ENCODE data around the gene C1orf116. TPM values are rescaled to one million over a fixed set of nuclear protein-coding genes. Genes with fewer than 3 reads are reported as not detected.

C1orf116 gene
- total and polyA plus RNA-seq, 7 experiments from 2014 or later = 0.11 to 0.15 TPM; not detected in 5

DNA sequence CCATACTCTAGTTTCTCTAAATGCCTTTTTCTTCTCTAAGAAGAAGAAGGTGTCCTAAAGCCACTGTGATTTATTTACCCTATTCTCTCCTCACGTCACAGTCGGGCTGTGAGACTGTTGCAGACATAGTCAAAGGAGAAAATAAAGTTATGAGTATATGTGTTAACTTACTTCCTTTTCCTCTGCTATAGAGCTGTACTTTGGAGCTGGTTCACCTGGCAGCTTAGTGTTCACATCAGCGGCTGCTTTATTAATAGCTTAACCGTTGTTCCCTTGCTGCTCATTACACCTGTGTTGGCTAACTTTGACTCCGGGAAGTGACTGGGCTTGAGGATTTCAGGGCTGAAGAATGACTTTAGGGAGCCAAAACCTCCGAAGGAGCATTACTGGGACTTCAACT lies 24.1 kb upstream of the C1orf116 start:
- ATAC-seq (no peak), DNase-seq (no peak)
- Mint-ChIP-seq H3K9me3 (peaks cover 0 to 2% (median 0%) of the 10 kb centered on the region in 11 donors), H3K4me1 (peaks cover 13 to 36% (median 25%) of the 10 kb centered on the region in 7 donors), H3K27me3 (peaks cover 0 to 12% (median 0%) of the 10 kb centered on the region in 5 donors), H3K36me3 (peaks cover 0 to 6% (median 0%) of the 10 kb centered on the region in 5 donors), H3K4me3 (no peak overlapping the region), H3K27ac (peak overlapping the region in 2 of 9 donors; percentile 3 to 11)
- Histone ChIP-seq H3K27me3 (ENCODE audit: control insufficient read depth in 2 of 2, insufficient read depth in 2 of 2, low read length in 2 of 2) (no peaks in the 10 kb centered on the region), H3K27ac (ENCODE audit: low read depth, low read length) (no peak overlapping the region), H3K9me3 (ENCODE audit: control insufficient read depth in 2 of 3, low read length in 3 of 3) (no peaks in the 10 kb centered on the region), H3K4me1 (ENCODE audit: control insufficient read depth in 2 of 2, insufficient read depth in 2 of 2, low read length in 2 of 2) (peaks cover 0 to 5% of the 10 kb centered on the region in 2 donors), H3K4me3 (ENCODE audit: low read length) (no peak overlapping the region), H3K36me3 (ENCODE audit: control insufficient read depth in 2 of 3, insufficient read depth in 3 of 3, low read length in 3 of 3) (no peaks in the 10 kb centered on the region)
- ChIA-PET POLR2A (no interaction called here), CTCF (interaction anchor here (0.9 to 1.7 kb wide), 2 partner anchors 11 to 28 kb away, joined by 3 to 5 read pairs; no protein-coding TSS in a partner anchor)
- intact Hi-C loops (cut with micrococcal nuclease) = no loop called here

- DNase-seq (no peak), ATAC-seq (no peak)
- peak overlapping the region in 1 of 10 donors; percentile 99 for H3K4me3 Mint-ChIP-seq
- H3K27me3 Mint-ChIP-seq = peaks cover 0 to 12% (median 0%) of the 10 kb centered on the region in 5 donors
- POLR2A ChIA-PET = interaction anchor here (0.8 to 1.3 kb wide), 2 partner anchors 9 to 15 kb away, joined by 3 to 6 read pairs; no protein-coding TSS in a partner anchor
- no peaks in the 10 kb centered on the region for H3K36me3 Mint-ChIP-seq
- Histone ChIP-seq H3K4me1 (ENCODE audit: control insufficient read depth in 2 of 2, insufficient read depth in 2 of 2, low read length in 2 of 2) (peaks cover 4 to 12% of the 10 kb centered on the region in 2 donors), H3K27me3 (ENCODE audit: control insufficient read depth in 2 of 2, insufficient read depth in 2 of 2, low read length in 2 of 2) (no peaks in the 10 kb centered on the region), H3K36me3 (ENCODE audit: control insufficient read depth in 2 of 3, insufficient read depth in 3 of 3, low read length in 3 of 3) (peaks cover 0 to 4% (median 0%) of the 10 kb centered on the region in 3 experiments), H3K4me3 (ENCODE audit: low read length) (no peak overlapping the region), H3K9me3 (ENCODE audit: control insufficient read depth in 2 of 3, low read length in 3 of 3) (no peaks in the 10 kb centered on the region), H3K27ac (ENCODE audit: low read depth, low read length) (no peak overlapping the region)
- intact Hi-C loops (cut with micrococcal nuclease) = no loop called here
- CTCF ChIA-PET = interaction anchor here (0.6 to 1.7 kb wide), 3 partner anchors 29 to 361 kb away, joined by 3 to 7 read pairs (median 5); no protein-coding TSS in a partner anchor
- H3K9me3 Mint-ChIP-seq = peaks cover 0 to 2% (median 0%) of the 10 kb centered on the region in 11 donors
- H3K4me1 Mint-ChIP-seq = peaks cover 15 to 45% (median 34%) of the 10 kb centered on the region in 7 donors
- peak overlapping the region in 4 of 9 donors; percentile 36 to 97 (median 74) for H3K27ac Mint-ChIP-seq
Observed at GRCh38 chr1:207055386-207056001, 22.9 kb upstream of the C1orf116 start.

DNA sequence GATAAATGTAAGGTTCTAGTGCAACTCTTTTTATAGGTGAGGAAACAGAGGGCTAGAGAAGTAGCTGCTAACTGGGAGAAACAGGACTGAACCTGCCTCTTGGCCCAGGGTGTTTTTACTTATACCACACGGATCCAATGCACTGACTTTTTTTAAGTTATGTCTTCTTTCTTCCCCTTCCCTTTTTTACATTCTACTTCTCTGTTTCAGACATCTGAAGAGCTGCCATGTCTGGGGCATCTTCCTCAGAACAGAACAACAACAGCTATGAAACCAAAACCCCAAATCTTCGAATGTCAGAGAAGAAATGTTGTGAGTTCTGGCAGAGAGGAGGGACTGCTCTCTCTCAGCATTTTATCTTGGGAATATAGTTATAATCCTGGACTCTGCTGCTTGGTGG lies 21.9 kb upstream of the C1orf116 start:
- intact Hi-C loops (cut with micrococcal nuclease) = loop anchor here (5.0 kb wide), 5 partner anchors 132 to 818 kb away; partner anchors contain the start of gene FCMR (in 2 of the 2)
- peaks cover 0 to 6% (median 0%) of the 10 kb centered on the region in 3 experiments for H3K36me3 ChIP-seq (ENCODE audit: control insufficient read depth in 2 of 3, insufficient read depth in 3 of 3, low read length in 3 of 3)
- ChIA-PET CTCF (interaction anchor here (0.6 kb wide), 2 partner anchors 11 to 37 kb away, joined by 3 to 4 read pairs; no protein-coding TSS in a partner anchor), POLR2A (interaction anchor here (1.3 kb wide), 1 partner anchor 8 kb away, joined by 6 read pairs; no protein-coding TSS in a partner anchor)
- no peak overlapping the region for H3K27ac ChIP-seq (ENCODE audit: low read depth, low read length)
- H3K4me1 ChIP-seq (ENCODE audit: control insufficient read depth in 2 of 2, insufficient read depth in 2 of 2, low read length in 2 of 2) = peaks cover 7 to 12% of the 10 kb centered on the region in 2 donors
- peak overlapping the region in 8 of 9 donors; percentile 28 to 97 (median 72) for H3K27ac Mint-ChIP-seq
- no peaks in the 10 kb centered on the region for H3K9me3 ChIP-seq (ENCODE audit: control insufficient read depth in 2 of 3, low read length in 3 of 3)
- DNase-seq (no peak), ATAC-seq (no peak)
- peaks cover 0 to 3% (median 0%) of the 10 kb centered on the region in 5 donors for H3K36me3 Mint-ChIP-seq
- no peaks in the 10 kb centered on the region for H3K27me3 ChIP-seq (ENCODE audit: control insufficient read depth in 2 of 2, insufficient read depth in 2 of 2, low read length in 2 of 2)
- H3K9me3 Mint-ChIP-seq = peaks cover 0 to 2% (median 0%) of the 10 kb centered on the region in 11 donors
- H3K4me3 ChIP-seq (ENCODE audit: low read length) = no peak overlapping the region
- peak overlapping the region in 8 of 10 donors; percentile 46 to 100 (median 98) for H3K4me3 Mint-ChIP-seq
- peaks cover 19 to 52% (median 39%) of the 10 kb centered on the region in 7 donors for H3K4me1 Mint-ChIP-seq
- H3K27me3 Mint-ChIP-seq = peaks cover 0 to 12% (median 0%) of the 10 kb centered on the region in 5 donors

DNA sequence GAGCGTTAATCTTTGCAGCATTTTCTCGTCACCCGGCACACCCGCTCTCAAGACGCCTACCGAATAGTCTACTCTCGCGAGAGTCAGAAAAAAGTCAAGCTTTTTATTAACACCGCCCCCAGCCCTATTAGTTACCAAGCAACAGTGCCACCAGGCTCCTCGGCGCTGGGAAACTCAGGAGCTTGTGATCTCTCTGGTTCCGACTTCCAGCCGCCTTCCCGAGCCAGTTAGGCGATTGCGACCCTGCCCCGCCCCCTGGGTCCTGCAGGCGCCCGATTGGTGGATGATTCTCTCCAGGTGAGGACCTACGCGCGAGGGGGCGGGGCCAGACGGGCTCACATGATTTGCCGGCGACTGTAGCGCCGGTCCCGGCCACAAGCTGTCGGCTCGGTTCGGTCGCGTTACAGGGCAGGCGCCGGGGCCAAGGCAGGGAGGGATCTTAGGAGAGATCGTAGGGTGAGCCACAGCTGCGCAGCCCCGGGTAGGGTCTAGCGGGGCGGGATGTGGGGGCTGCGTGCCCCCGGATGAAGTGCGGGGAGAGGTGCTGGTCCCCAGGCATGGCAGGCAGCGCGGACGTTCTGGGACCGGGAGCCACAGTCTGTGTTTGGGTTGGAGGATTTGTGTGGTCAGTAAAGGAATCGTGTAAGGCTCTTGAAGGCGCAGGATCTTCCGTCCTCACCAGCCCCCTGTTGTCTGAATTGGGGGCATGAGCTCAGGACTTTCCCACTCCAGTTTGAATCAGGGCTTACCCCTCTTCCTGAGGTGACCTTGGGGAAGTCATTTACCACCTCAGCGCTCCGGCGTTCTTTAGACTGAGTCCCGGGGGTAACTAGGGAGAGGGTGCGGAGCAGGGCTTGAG lies 20.6 kb upstream of the C1orf116 start, which contains the start of gene PFKFB2:
Gene PFKFB2, plus strand, starts transcription at position 365 of the 859 bp plus-strand sequence. CDS start 1,443 bp downstream, outside the sequence.
- H3K36me3 Mint-ChIP-seq = peaks cover 0 to 12% (median 3%) of the 10 kb centered on the region in 5 donors
- Histone ChIP-seq H3K4me3 (ENCODE audit: low read length) (peak within 1 kb of the TSS; percentile 85), H3K27me3 (ENCODE audit: control insufficient read depth in 2 of 2, insufficient read depth in 2 of 2, low read length in 2 of 2) (no peaks in the 10 kb centered on the region), H3K4me1 (ENCODE audit: control insufficient read depth in 2 of 2, insufficient read depth in 2 of 2, low read length in 2 of 2) (peaks cover 11 to 16% of the 10 kb centered on the region in 2 donors), H3K27ac (ENCODE audit: low read depth, low read length) (peak within 1 kb of the TSS; percentile 72), H3K9me3 (ENCODE audit: control insufficient read depth in 2 of 3, low read length in 3 of 3) (no peaks in the 10 kb centered on the region), H3K36me3 (ENCODE audit: control insufficient read depth in 2 of 3, insufficient read depth in 3 of 3, low read length in 3 of 3) (peaks cover 0 to 19% (median 10%) of the 10 kb centered on the region in 3 experiments)
- POLR2A ChIA-PET = interaction anchor here (0.7 to 2.1 kb wide), 6 partner anchors 17 to 268 kb away, joined by 3 to 10 read pairs (median 3); partner anchors contain the start of genes C4BPB and CD55
- intact Hi-C loops (cut with micrococcal nuclease) = loop anchor here (1.0 to 5.0 kb wide), 8 partner anchors 18 to 819 kb away; partner anchors contain the start of genes FCMR (in 2 of the 2), IKBKE (in 1 of the 2) and MAPKAPK2 (in 1 of the 2)
- ATAC-seq (peak; percentile 93), DNase-seq (peak; percentile 93 to 97 (median 96))
- peak within 1 kb of the TSS; percentile 86 to 100 (median 97) for H3K27ac Mint-ChIP-seq
- H3K9me3 Mint-ChIP-seq = peaks cover 0 to 2% (median 0%) of the 10 kb centered on the region in 11 donors
- peaks cover 25 to 54% (median 49%) of the 10 kb centered on the region in 7 donors for H3K4me1 Mint-ChIP-seq
- peak within 1 kb of the TSS; percentile 95 to 100 (median 98) for H3K4me3 Mint-ChIP-seq
- H3K27me3 Mint-ChIP-seq = peaks cover 0 to 12% (median 0%) of the 10 kb centered on the region in 5 donors
- CTCF ChIA-PET = interaction anchor here (0.7 to 1.9 kb wide), 6 partner anchors 21 to 144 kb away, joined by 3 to 9 read pairs (median 5); partner anchors contain the start of gene C4BPB

- ChIA-PET CTCF (interaction anchor here (2.3 to 4.2 kb wide), 2 partner anchors 22 to 29 kb away, joined by 8 to 19 read pairs; no protein-coding TSS in a partner anchor), POLR2A (no interaction called here)
- ATAC-seq (no peak), DNase-seq (no peak)
- Mint-ChIP-seq H3K36me3 (peaks cover 3 to 18% (median 6%) of the 10 kb centered on the region in 5 donors), H3K27ac (peak within 1 kb of the TSS; percentile 89 to 99 (median 97)), H3K27me3 (peaks cover 0 to 12% (median 0%) of the 10 kb centered on the region in 5 donors), H3K4me3 (peak within 1 kb of the TSS; percentile 95 to 100 (median 98)), H3K4me1 (peaks cover 32 to 72% (median 61%) of the 10 kb centered on the region in 7 donors), H3K9me3 (peaks cover 0 to 2% (median 0%) of the 10 kb centered on the region in 11 donors)
- Histone ChIP-seq H3K27ac (ENCODE audit: low read depth, low read length) (peak within 1 kb of the TSS; percentile 79), H3K9me3 (ENCODE audit: control insufficient read depth in 2 of 3, low read length in 3 of 3) (no peaks in the 10 kb centered on the region), H3K36me3 (ENCODE audit: control insufficient read depth in 2 of 3, insufficient read depth in 3 of 3, low read length in 3 of 3) (peaks cover 0 to 30% (median 10%) of the 10 kb centered on the region in 3 experiments), H3K4me3 (ENCODE audit: low read length) (peak within 1 kb of the TSS; percentile 83), H3K4me1 (ENCODE audit: control insufficient read depth in 2 of 2, insufficient read depth in 2 of 2, low read length in 2 of 2) (peaks cover 11 to 25% of the 10 kb centered on the region in 2 donors), H3K27me3 (ENCODE audit: control insufficient read depth in 2 of 2, insufficient read depth in 2 of 2, low read length in 2 of 2) (no peaks in the 10 kb centered on the region)
- intact Hi-C loops (cut with micrococcal nuclease) = loop anchor here (1.0 to 5.0 kb wide), 6 partner anchors 129 to 821 kb away; partner anchors contain the start of genes FCMR (in 2 of the 2) and CD55 (in 1 of the 2)
Observed at GRCh38 chr1:207051191-207051943, 18.8 kb upstream of the C1orf116 start, which contains the start of gene YOD1. Gene YOD1, minus strand, starts transcription at chr1:207051208. Its CDS starts 178 bp downstream, at chr1:207051030.

All from naive thymus-derived CD4-positive, alpha-beta T cell (primary cell).